Measurements from ENCODE around the gene HTATIP2. TPM values are rescaled to one million over a fixed set of nuclear protein-coding genes. Genes with fewer than 3 reads are reported as not detected.

The HTATIP2 gene
- total RNA-seq, 1 experiment from 2014 or later, result 85.0 TPM

Other genes starting within 250 kb of the HTATIP2 start
- not detected in 2 replicates for gene DBX1, start 203.2 kb upstream of the HTATIP2 start, total RNA-seq (2014; rRNA removed; shearing (Covaris generic))
- gene PRMT3, start 24.0 kb downstream of the HTATIP2 start, total RNA-seq (2014; rRNA removed; shearing (Covaris generic)), result 17.4 and 23.6 TPM in 2 replicates
- gene SLC6A5, start 235.9 kb downstream of the HTATIP2 start, total RNA-seq (2014; rRNA removed; shearing (Covaris generic)), result not detected in 2 replicates